ENCODE results near the gene ADSS1.

ADSS1 gene

GRCh38 chr14:104687601-104688504, 36.2 kb upstream of the ADSS1 start:
- DNase-seq (ENCODE audit: low read depth in 2 of 2) = no peak

GRCh38 chr14:104688505-104689108, 35.4 kb upstream of the ADSS1 start:
- no peak for DNase-seq (ENCODE audit: low read depth in 2 of 2)

GRCh38 chr14:104689109-104689880, 34.7 kb upstream of the ADSS1 start, which contains the start of gene INF2:
Gene INF2 (plus strand): TSS chr14:104689618. CDS start chr14:104701366, 11,748 bp downstream.
- no peak for DNase-seq (ENCODE audit: low read depth in 2 of 2)

- no peak for DNase-seq (ENCODE audit: low read depth in 2 of 2)
Measured at GRCh38 chr14:104689881-104690711, 33.9 kb upstream of the ADSS1 start.

GRCh38 chr14:104690861-104691455, 33.1 kb upstream of the ADSS1 start:
- no peak for DNase-seq (ENCODE audit: low read depth in 2 of 2)

GRCh38 chr14:104691546-104692260, 32.3 kb upstream of the ADSS1 start:
- DNase-seq (ENCODE audit: low read depth in 2 of 2) = no peak

GRCh38 chr14:104692261-104692938, 31.6 kb upstream of the ADSS1 start:
- no peak for DNase-seq (ENCODE audit: low read depth in 2 of 2)

- DNase-seq (ENCODE audit: low read depth in 2 of 2) = no peak
Measured at GRCh38 chr14:104692939-104693315, 31.1 kb upstream of the ADSS1 start.

GRCh38 chr14:104693482-104694431, 30.3 kb upstream of the ADSS1 start:
- DNase-seq (ENCODE audit: low read depth in 2 of 2) = no peak

- DNase-seq (ENCODE audit: low read depth in 2 of 2) = no peak
Measured at GRCh38 chr14:104694475-104694950, 29.5 kb upstream of the ADSS1 start.

- no peak for DNase-seq (ENCODE audit: low read depth in 2 of 2)
Measured at GRCh38 chr14:104694991-104695659, 28.9 kb upstream of the ADSS1 start.

- DNase-seq (ENCODE audit: low read depth in 2 of 2) = no peak
Measured at GRCh38 chr14:104695660-104696000, 28.4 kb upstream of the ADSS1 start.

- no peak for DNase-seq (ENCODE audit: low read depth in 2 of 2)
Measured at GRCh38 chr14:104696671-104697316, 27.2 kb upstream of the ADSS1 start.

- no peak for DNase-seq (ENCODE audit: low read depth in 2 of 2)
Measured at GRCh38 chr14:104697317-104697703, 26.7 kb upstream of the ADSS1 start.

GRCh38 chr14:104697892-104698583, 26.0 kb upstream of the ADSS1 start:
- DNase-seq (ENCODE audit: low read depth in 2 of 2) = no peak

GRCh38 chr14:104698688-104699425, 25.2 kb upstream of the ADSS1 start:
- no peak for DNase-seq (ENCODE audit: low read depth in 2 of 2)

Measured in activated CD4-positive, alpha-beta T cell treated with anti-CD3 and anti-CD28 coated beads for 24 hours (primary cell).